Measurements from ENCODE around the gene TTC38. TPM values are rescaled to one million over a fixed set of nuclear protein-coding genes. Genes with fewer than 3 reads are reported as not detected.
"Not testable (repeated sequence)": the region's sequence is repeated elsewhere in the genome, so short reads cannot be mapped to it uniquely, and the experiment has no call there.

The TTC38 gene
- total and polyA plus RNA-seq, 7 donors, result 9.9 to 19.5 (median 13.4) TPM

- intact Hi-C loops (cut with DNase I), result loop anchor here in 1 of 2 donors (10.0 kb wide), 1 partner anchor 644 kb away; no protein-coding TSS in a partner anchor
- Histone ChIP-seq H3K36me3 (ENCODE audit: insufficient read depth in 1 of 2, low read depth in 1 of 2) (no peaks in the 10 kb centered on the region), H3K27ac (no peak overlapping the region), H3K4me1 (no peaks in the 10 kb centered on the region), H3K4me3 (no peak overlapping the region), H3K9me3 (no peaks in the 10 kb centered on the region), H3K27me3 (ENCODE audit: insufficient read depth in 3 of 3, low read length in 2 of 3) (no peaks in the 10 kb centered on the region)
- TF ChIP-seq CTCF (IDR thresholded peaks at IDR 0.05), result no peak
- DNase-seq (no peak), ATAC-seq (no peak)
- 93 to 95% (median 95%) methylated on average over 20 to 23 of the region's 23 CpGs for WGBS, 3 donors
Observed at GRCh38 chr22:46308283-46308988, 40.6 kb downstream of the TTC38 start.

GRCh38 chr22:46309526-46310085, 41.8 kb downstream of the TTC38 start:
- H3K36me3 ChIP-seq (ENCODE audit: insufficient read depth in 1 of 2, low read depth in 1 of 2), result no peaks in the 10 kb centered on the region
- ATAC-seq (peak in 2 of 4 donors; percentile 29 to 31), DNase-seq (no peak)
- no peaks in the 10 kb centered on the region for H3K27me3 ChIP-seq (ENCODE audit: insufficient read depth in 3 of 3, low read length in 2 of 3)
- no peak for TF ChIP-seq CTCF (IDR thresholded peaks at IDR 0.05)
- H3K27ac ChIP-seq, result no peak overlapping the region
- no peaks in the 10 kb centered on the region for H3K9me3 ChIP-seq
- intact Hi-C loops (cut with DNase I), result loop anchor here (5.0 to 10.0 kb wide), 4 partner anchors 297 to 645 kb away; no protein-coding TSS in a partner anchor
- 75 to 87% (median 81%) methylated on average over 15 of the region's 15 CpGs for WGBS, 3 donors
- no peak overlapping the region for H3K4me3 ChIP-seq
- H3K4me1 ChIP-seq, result no peaks in the 10 kb centered on the region

GRCh38 chr22:46312056-46312455, 44.2 kb downstream of the TTC38 start:
- DNase-seq (no peak), ATAC-seq (no peak)
- H3K4me1 ChIP-seq, result no peaks in the 10 kb centered on the region
- no peak overlapping the region for H3K4me3 ChIP-seq
- H3K27me3 ChIP-seq (ENCODE audit: insufficient read depth in 3 of 3, low read length in 2 of 3), result no peaks in the 10 kb centered on the region
- H3K36me3 ChIP-seq (ENCODE audit: insufficient read depth in 1 of 2, low read depth in 1 of 2), result no peaks in the 10 kb centered on the region
- 98 to 99% (median 98%) methylated on average over 8 of the region's 8 CpGs for WGBS, 3 donors
- no peak overlapping the region for H3K27ac ChIP-seq
- no peaks in the 10 kb centered on the region for H3K9me3 ChIP-seq
- intact Hi-C loops (cut with DNase I), result loop anchor here (5.0 kb wide), 3 partner anchors 300 to 320 kb away; no protein-coding TSS in a partner anchor
- no peak for TF ChIP-seq CTCF (IDR thresholded peaks at IDR 0.05)

GRCh38 chr22:46312848-46313247, 45.0 kb downstream of the TTC38 start:
- WGBS, 3 donors, result 94 to 97% (median 97%) methylated on average over 2 of the region's 2 CpGs
- not testable (repeated sequence) for H3K4me1 ChIP-seq; H3K4me3 ChIP-seq; H3K27ac ChIP-seq; H3K27me3 ChIP-seq (ENCODE audit: insufficient read depth in 3 of 3, low read length in 2 of 3); DNase-seq; H3K36me3 ChIP-seq (ENCODE audit: insufficient read depth in 1 of 2, low read depth in 1 of 2); ATAC-seq; H3K9me3 ChIP-seq
- intact Hi-C loops (cut with DNase I), result loop anchor here (5.0 kb wide), 3 partner anchors 301 to 321 kb away; no protein-coding TSS in a partner anchor

GRCh38 chr22:46315976-46316375, 48.2 kb downstream of the TTC38 start:
- WGBS, 3 donors, result 93 to 95% (median 95%) methylated on average over 12 of the region's 12 CpGs
- intact Hi-C loops (cut with DNase I), result loop anchor here in 1 of 2 donors (5.0 kb wide), 1 partner anchor 314 kb away; no protein-coding TSS in a partner anchor
- Histone ChIP-seq H3K4me3 (no peak overlapping the region), H3K27ac (no peak overlapping the region), H3K36me3 (ENCODE audit: insufficient read depth in 1 of 2, low read depth in 1 of 2) (no peaks in the 10 kb centered on the region), H3K27me3 (ENCODE audit: insufficient read depth in 3 of 3, low read length in 2 of 3) (no peaks in the 10 kb centered on the region), H3K4me1 (no peaks in the 10 kb centered on the region), H3K9me3 (no peaks in the 10 kb centered on the region)
- no peak for TF ChIP-seq CTCF (IDR thresholded peaks at IDR 0.05)
- DNase-seq, result peak in 1 of 2 donors; percentile 44
- no peak for ATAC-seq
